ENCODE measurements around the gene PPP1R3A. TPM values are rescaled to one million over a fixed set of nuclear protein-coding genes. Genes with fewer than 3 reads are reported as not detected.

PPP1R3A gene
- total and polyA plus RNA-seq, 12 donors, result 6.6 to 156 (median 122) TPM

- peaks cover 0 to 40% (median 0%) of the 10 kb centered on the region in 11 donors for H3K9me3 ChIP-seq
- 84 to 90% methylated on average over 2 of the region's 2 CpGs for WGBS, 2 donors
- no peak overlapping the region for H3K27ac ChIP-seq
- ATAC-seq, result no peak
- DNase-seq, result no peak
- H3K4me3 ChIP-seq, result no peak overlapping the region
- no peaks in the 10 kb centered on the region for H3K36me3 ChIP-seq
- H3K27me3 ChIP-seq, result no peaks in the 10 kb centered on the region
- peaks cover 0 to 5% (median 0%) of the 10 kb centered on the region in 9 donors for H3K4me1 ChIP-seq
- intact Hi-C loops (cut with DNase I), result no loop called here
- TF ChIP-seq CTCF (IDR thresholded peaks at IDR 0.05), result no peak
These were observed 62.8 kb downstream of the PPP1R3A start for GRCh38 chr7:113856010-113856409.

GRCh38 chr7:113840954-113841353 lies 77.9 kb downstream of the PPP1R3A start:
- no peaks in the 10 kb centered on the region for H3K36me3 ChIP-seq
- no peak overlapping the region for H3K27ac ChIP-seq
- ATAC-seq (no peak), DNase-seq (no peak)
- intact Hi-C loops (cut with DNase I), result no loop called here
- no peaks in the 10 kb centered on the region for H3K27me3 ChIP-seq
- H3K9me3 ChIP-seq, result peaks cover 0 to 4% (median 0%) of the 10 kb centered on the region in 11 donors
- WGBS, 2 donors, result 59 to 67% methylated on average over 3 of the region's 3 CpGs
- TF ChIP-seq CTCF (IDR thresholded peaks at IDR 0.05), result no peak
- no peaks in the 10 kb centered on the region for H3K4me1 ChIP-seq
- no peak overlapping the region for H3K4me3 ChIP-seq

DNA sequence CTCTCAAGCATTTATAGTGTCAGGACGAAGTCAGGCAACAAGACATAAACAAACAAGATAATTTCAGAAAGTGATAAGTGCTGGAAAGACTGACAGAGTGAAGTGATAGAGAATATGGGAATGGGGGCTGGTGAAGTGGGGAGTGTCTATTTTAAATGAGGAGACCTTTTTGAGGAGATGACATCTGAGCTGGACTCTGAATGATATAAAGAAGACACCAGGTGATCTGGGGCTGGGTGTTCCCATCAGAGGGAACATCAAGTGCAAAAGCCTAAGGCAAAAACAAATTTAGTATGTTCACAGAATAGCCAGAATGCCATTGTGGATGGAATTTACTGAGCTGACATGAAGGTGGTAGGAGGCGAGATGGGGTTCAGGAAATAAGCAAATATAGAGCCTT lies 83.4 kb downstream of the PPP1R3A start:
- intact Hi-C loops (cut with DNase I), result no loop called here
- H3K27ac ChIP-seq, result no peak overlapping the region
- H3K4me1 ChIP-seq, result peaks cover 0 to 6% (median 0%) of the 10 kb centered on the region in 9 donors
- WGBS, 2 donors, result 52 to 62% methylated on average over 2 of the region's 2 CpGs
- H3K4me3 ChIP-seq, result no peak overlapping the region
- H3K36me3 ChIP-seq, result no peaks in the 10 kb centered on the region
- ATAC-seq, result peak in 2 of 8 donors; percentile 9 to 63
- DNase-seq, result no peak
- H3K9me3 ChIP-seq, result peaks cover 0 to 4% (median 0%) of the 10 kb centered on the region in 11 donors
- no peak for TF ChIP-seq CTCF (IDR thresholded peaks at IDR 0.05)
- no peaks in the 10 kb centered on the region for H3K27me3 ChIP-seq

GRCh38 chr7:113832196-113832745 lies 86.5 kb downstream of the PPP1R3A start:
- DNase-seq (no peak), ATAC-seq (no peak)
- no peaks in the 10 kb centered on the region for H3K36me3 ChIP-seq
- TF ChIP-seq CTCF (IDR thresholded peaks at IDR 0.05), result no peak
- H3K9me3 ChIP-seq, result no peaks in the 10 kb centered on the region
- H3K4me3 ChIP-seq, result no peak overlapping the region
- H3K27ac ChIP-seq, result no peak overlapping the region
- H3K4me1 ChIP-seq, result peaks cover 0 to 6% (median 0%) of the 10 kb centered on the region in 9 donors
- 85 to 89% methylated on average over 1 of the region's 1 CpG for WGBS, 2 donors
- H3K27me3 ChIP-seq, result no peaks in the 10 kb centered on the region
- intact Hi-C loops (cut with DNase I), result no loop called here
